ENCODE measurements around the gene TAF3.
A peak's percentile ranks its signal among the peaks of the same experiment; 100 is the strongest.
"Not testable (repeated sequence)": the region's sequence is repeated elsewhere in the genome, so short reads cannot be mapped to it uniquely, and the experiment has no call there.

TAF3 gene

DNA sequence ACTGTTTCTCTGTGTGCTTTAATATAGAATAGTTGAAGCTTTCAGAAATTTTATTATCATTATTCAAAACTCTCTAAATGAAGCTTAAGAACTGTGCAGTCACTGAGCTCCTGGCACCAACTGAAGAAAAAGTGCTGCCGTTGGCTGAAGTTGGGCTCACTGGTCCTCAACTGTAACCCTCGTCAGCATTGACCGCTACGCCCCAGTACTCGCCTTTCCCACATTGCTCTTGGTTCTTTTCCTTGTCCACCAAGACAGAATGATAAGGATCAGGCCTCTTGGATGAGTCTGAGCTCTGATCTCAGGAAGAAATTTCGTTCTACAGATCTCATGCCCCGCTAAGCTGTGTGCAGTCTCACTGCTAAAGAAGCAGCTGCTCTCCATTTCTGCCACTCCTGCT lies 7.9 kb upstream of the TAF3 start:
- no peak for DNase-seq (ENCODE audit: insufficient read length, low spot score)
- no peak for FAIRE-seq
- TF ChIP-seq POLR2A (IDR thresholded peaks at IDR 0.05; ENCODE audit: low read depth, low read length): no peak
- TF ChIP-seq SPI1 (IDR thresholded peaks at IDR 0.05; ENCODE audit: low read depth, low read length): no peak
- TF ChIP-seq TAF1 (IDR thresholded peaks at IDR 0.05; ENCODE audit: low read depth, low read length): no peak
- no peak for TF ChIP-seq POLR2AphosphoS5 (IDR thresholded peaks at IDR 0.05; ENCODE audit: low read depth, low read length)
- TF ChIP-seq PAX5 (IDR thresholded peaks at IDR 0.05; ENCODE audit: insufficient read depth, low read length, severe bottlenecking): no peak
- TF ChIP-seq POU2F2 (IDR thresholded peaks at IDR 0.05; ENCODE audit: low read depth, low read length): no peak

- no peak for FAIRE-seq
- no peak for TF ChIP-seq POLR2A (IDR thresholded peaks at IDR 0.05; ENCODE audit: low read depth, low read length)
- no peak for DNase-seq (ENCODE audit: insufficient read length, low spot score)
Observed at GRCh38 chr10:7811000-7811399, 7.3 kb upstream of the TAF3 start.

DNA sequence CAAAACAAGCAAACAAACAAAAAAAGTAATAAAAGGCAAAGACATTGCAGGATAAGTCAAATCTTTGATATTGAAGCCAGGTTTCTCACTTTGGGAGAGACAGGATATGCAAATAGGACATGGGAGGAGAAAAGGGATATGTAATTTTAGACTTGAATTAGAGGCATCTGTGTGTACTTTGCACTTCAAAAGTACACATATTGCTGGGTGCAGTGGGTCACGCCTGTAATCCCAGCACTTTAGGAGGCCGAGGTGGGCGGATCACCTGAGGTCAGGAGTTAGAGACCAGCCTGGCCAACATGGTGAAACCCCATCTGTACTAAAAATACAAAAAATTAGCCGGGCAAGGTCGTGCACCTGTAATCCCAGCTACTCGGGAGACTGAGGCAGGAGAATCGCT lies 6.6 kb upstream of the TAF3 start:
- DNase-seq (ENCODE audit: insufficient read length, low spot score); FAIRE-seq: not testable (repeated sequence)

- TF ChIP-seq POLR2AphosphoS5 (IDR thresholded peaks at IDR 0.05; ENCODE audit: low read depth, low read length) (no peak), TAF1 (IDR thresholded peaks at IDR 0.05; ENCODE audit: low read depth, low read length) (no peak), POU2F2 (IDR thresholded peaks at IDR 0.05; ENCODE audit: low read depth, low read length) (no peak), PAX5 (IDR thresholded peaks at IDR 0.05; ENCODE audit: insufficient read depth, low read length, severe bottlenecking) (no peak), POLR2A (IDR thresholded peaks at IDR 0.05; ENCODE audit: low read depth, low read length) (no peak), SPI1 (IDR thresholded peaks at IDR 0.05; ENCODE audit: low read depth, low read length) (no peak)
- DNase-seq (ENCODE audit: insufficient read length, low spot score) (no peak), FAIRE-seq (no peak)
Observed at GRCh38 chr10:7813481-7813880, 4.8 kb upstream of the TAF3 start.

DNA sequence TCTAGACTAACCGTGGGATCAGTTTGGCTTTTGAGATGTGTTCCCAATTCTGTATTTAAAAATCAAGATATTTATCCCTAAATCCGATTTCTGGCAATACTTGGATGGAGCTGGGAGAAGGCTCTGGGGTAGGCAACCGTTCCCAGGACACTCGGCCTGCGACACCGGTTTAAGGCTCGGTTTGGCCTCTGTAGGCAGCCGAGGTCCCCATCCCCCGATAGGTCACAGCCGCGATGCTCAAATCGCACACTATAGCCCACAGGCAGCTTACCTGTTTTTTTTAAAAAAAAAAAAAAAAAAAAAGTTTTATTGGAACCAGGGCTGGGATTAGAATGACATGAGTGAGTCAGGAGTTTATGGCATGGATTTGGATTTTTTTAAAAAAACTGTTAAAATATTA lies 729 bp upstream of the TAF3 start:
- FAIRE-seq (no peak), DNase-seq (ENCODE audit: insufficient read length, low spot score) (no peak)
- TF ChIP-seq POU2F2 (IDR thresholded peaks at IDR 0.05; ENCODE audit: low read depth, low read length): no peak
- no peak for TF ChIP-seq POLR2A (IDR thresholded peaks at IDR 0.05; ENCODE audit: low read depth, low read length)
- TF ChIP-seq TAF1 (IDR thresholded peaks at IDR 0.05; ENCODE audit: low read depth, low read length): no peak
- TF ChIP-seq PAX5 (IDR thresholded peaks at IDR 0.05; ENCODE audit: insufficient read depth, low read length, severe bottlenecking): no peak
- no peak for TF ChIP-seq POLR2AphosphoS5 (IDR thresholded peaks at IDR 0.05; ENCODE audit: low read depth, low read length)
- no peak for TF ChIP-seq SPI1 (IDR thresholded peaks at IDR 0.05; ENCODE audit: low read depth, low read length)

- TF ChIP-seq PAX5 (IDR thresholded peaks at IDR 0.05; ENCODE audit: insufficient read depth, low read length, severe bottlenecking): no peak
- no peak for TF ChIP-seq SPI1 (IDR thresholded peaks at IDR 0.05; ENCODE audit: low read depth, low read length)
- TF ChIP-seq POLR2AphosphoS5 (IDR thresholded peaks at IDR 0.05; ENCODE audit: low read depth, low read length): no peak
- no peak for TF ChIP-seq TAF1 (IDR thresholded peaks at IDR 0.05; ENCODE audit: low read depth, low read length)
- TF ChIP-seq POLR2A (IDR thresholded peaks at IDR 0.05; ENCODE audit: low read depth, low read length): no peak
- TF ChIP-seq POU2F2 (IDR thresholded peaks at IDR 0.05; ENCODE audit: low read depth, low read length): no peak
- no peak for DNase-seq (ENCODE audit: insufficient read length, low spot score)
- no peak for FAIRE-seq
Observed at GRCh38 chr10:7817984-7818294, 366 bp upstream of the TAF3 start.

- FAIRE-seq (peak; percentile 26), DNase-seq (ENCODE audit: insufficient read length, low spot score) (peak; percentile 10)
- no peak for TF ChIP-seq POLR2A (IDR thresholded peaks at IDR 0.05; ENCODE audit: low read depth, low read length)
- TF ChIP-seq POLR2AphosphoS5 (IDR thresholded peaks at IDR 0.05; ENCODE audit: low read depth, low read length): no peak
- no peak for TF ChIP-seq SPI1 (IDR thresholded peaks at IDR 0.05; ENCODE audit: low read depth, low read length)
Observed at GRCh38 chr10:7819121-7819460, 786 bp downstream of the TAF3 start.

DNA sequence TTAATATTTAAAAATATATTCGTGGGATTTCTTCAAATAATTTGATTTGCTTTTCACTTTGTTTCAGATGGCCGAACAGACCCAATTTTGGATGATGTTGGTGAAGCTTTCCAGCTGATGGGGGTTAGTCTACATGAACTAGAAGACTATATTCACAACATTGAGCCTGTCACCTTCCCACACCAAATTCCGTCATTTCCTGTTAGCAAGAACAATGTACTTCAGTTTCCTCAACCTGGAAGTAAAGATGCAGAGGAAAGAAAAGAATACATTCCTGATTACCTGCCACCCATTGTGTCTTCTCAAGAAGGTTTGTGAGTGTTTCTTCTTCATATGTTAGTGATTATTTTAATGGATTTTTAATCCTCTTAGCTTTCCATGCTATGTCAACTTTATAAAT lies 5.9 kb downstream of the TAF3 start:
- no peak for TF ChIP-seq SPI1 (IDR thresholded peaks at IDR 0.05; ENCODE audit: low read depth, low read length)
- TF ChIP-seq POU2F2 (IDR thresholded peaks at IDR 0.05; ENCODE audit: low read depth, low read length): no peak
- TF ChIP-seq TAF1 (IDR thresholded peaks at IDR 0.05; ENCODE audit: low read depth, low read length): no peak
- no peak for TF ChIP-seq POLR2AphosphoS5 (IDR thresholded peaks at IDR 0.05; ENCODE audit: low read depth, low read length)
- no peak for TF ChIP-seq POLR2A (IDR thresholded peaks at IDR 0.05; ENCODE audit: low read depth, low read length)
- TF ChIP-seq PAX5 (IDR thresholded peaks at IDR 0.05; ENCODE audit: insufficient read depth, low read length, severe bottlenecking): no peak
- FAIRE-seq: no peak
- no peak for DNase-seq (ENCODE audit: insufficient read length, low spot score)

DNA sequence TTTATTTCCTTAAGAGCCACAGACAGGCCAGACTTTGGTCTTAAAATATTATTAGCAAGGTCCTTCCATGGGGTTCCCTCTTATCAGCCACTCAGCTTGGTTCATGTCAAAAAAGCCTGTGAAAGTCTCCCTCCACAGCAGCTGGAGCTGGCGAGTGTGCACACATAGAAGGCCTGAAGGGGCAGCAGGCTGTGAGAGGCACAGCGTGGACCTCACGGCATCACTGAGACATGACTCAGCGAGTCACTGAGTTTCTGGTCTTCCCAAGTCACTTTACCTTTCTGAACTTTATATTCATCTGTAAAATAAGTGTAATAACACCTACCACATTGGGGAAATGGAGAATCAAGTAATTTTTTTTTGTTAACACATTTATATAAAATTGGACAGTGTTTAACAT lies 8.7 kb downstream of the TAF3 start:
- FAIRE-seq (no peak), DNase-seq (ENCODE audit: insufficient read length, low spot score) (no peak)
- TF ChIP-seq POU2F2 (IDR thresholded peaks at IDR 0.05; ENCODE audit: low read depth, low read length): no peak

DNA sequence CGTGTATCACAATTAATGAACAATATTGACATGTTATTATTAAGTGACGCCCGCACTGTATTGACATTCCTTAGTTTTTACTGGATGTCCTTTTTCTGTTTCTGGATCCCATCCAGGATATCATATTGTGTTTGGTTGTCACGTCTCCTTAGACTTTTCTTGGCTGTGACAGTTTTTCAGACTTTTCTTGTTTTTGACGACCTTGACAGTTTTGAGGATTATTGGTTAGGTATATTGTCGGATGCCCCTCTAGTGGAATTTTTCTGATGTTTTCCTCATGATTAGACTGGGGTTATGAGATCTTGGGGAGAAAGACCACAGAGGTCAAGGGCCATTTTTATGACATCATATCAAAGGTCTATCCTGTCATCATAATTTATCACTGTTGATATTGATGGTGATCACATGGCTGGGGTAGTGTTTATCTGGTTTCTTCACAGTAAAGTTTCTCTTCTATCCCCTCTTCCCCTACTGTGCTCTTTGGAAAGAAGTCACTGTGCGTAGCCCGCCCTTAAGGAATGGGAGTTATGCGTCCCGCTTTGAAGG lies 11.1 kb downstream of the TAF3 start:
- TF ChIP-seq SPI1 (IDR thresholded peaks at IDR 0.05; ENCODE audit: low read depth, low read length): no peak
- no peak for FAIRE-seq
- no peak for DNase-seq (ENCODE audit: insufficient read length, low spot score)

DNA sequence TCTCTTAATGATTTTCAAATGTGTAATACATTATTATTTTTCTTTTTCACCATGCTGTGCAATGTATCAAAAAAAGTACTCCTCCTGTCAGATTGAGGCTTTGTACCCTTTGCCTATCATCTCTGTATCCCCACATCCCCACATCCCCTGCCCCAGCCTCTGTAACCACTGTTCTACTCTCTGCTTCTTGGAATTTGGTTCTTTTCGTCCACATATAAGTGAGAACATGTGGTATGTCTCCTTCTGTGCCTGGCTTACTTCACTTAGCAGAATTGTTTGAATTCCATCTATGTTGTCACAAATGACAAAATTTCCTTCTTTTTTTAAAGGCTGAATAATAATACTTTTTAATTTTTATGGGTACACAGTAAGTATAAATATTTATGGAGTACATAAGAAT lies 13.8 kb downstream of the TAF3 start:
- FAIRE-seq (no peak), DNase-seq (ENCODE audit: insufficient read length, low spot score) (no peak)
- no peak for TF ChIP-seq PAX5 (IDR thresholded peaks at IDR 0.05; ENCODE audit: insufficient read depth, low read length, severe bottlenecking)
- no peak for TF ChIP-seq POU2F2 (IDR thresholded peaks at IDR 0.05; ENCODE audit: low read depth, low read length)
- no peak for TF ChIP-seq SPI1 (IDR thresholded peaks at IDR 0.05; ENCODE audit: low read depth, low read length)
- TF ChIP-seq TAF1 (IDR thresholded peaks at IDR 0.05; ENCODE audit: low read depth, low read length): no peak
- no peak for TF ChIP-seq POLR2AphosphoS5 (IDR thresholded peaks at IDR 0.05; ENCODE audit: low read depth, low read length)
- no peak for TF ChIP-seq POLR2A (IDR thresholded peaks at IDR 0.05; ENCODE audit: low read depth, low read length)
